GM12891 (cell line): ENCODE data around the gene ZBTB20.
A peak's percentile ranks its signal among the peaks of the same experiment; 100 is the strongest.
"Not testable (repeated sequence)": the region's sequence is repeated elsewhere in the genome, so short reads cannot be mapped to it uniquely, and the experiment has no call there.

Experiments
- DNase-seq: peaks from one replicate; pipeline ENCODE4 v3.0.0; 2011; ENCODE audit warnings: low spot score; ENCODE audit not compliant: insufficient read length
- FAIRE-seq: peaks from 2 replicates; lab custom pipeline; 2011; peaks lifted over from hg19 to GRCh38; lab: Jason Lieb, UNC
- PAX5 ChIP-seq: IDR thresholded peaks from 2 replicates; pipeline ENCODE4 v1.6.1; 2011; ENCODE audit warnings: low read length, moderate library complexity, mild to moderate bottlenecking; ENCODE audit not compliant: insufficient read depth, severe bottlenecking
- POLR2A ChIP-seq: IDR thresholded peaks from 2 replicates; pipeline ENCODE4 v1.6.1; 2011; ENCODE audit warnings: low read depth, low read length, control low read depth
- POLR2AphosphoS5 ChIP-seq: IDR thresholded peaks from 2 replicates; pipeline ENCODE4 v1.6.1; 2011; ENCODE audit warnings: low read depth, low read length, control low read depth
- POU2F2 ChIP-seq: IDR thresholded peaks from 2 replicates; pipeline ENCODE4 v1.6.1; 2011; ENCODE audit warnings: low read depth, mild to moderate bottlenecking, control low read depth, low read length, moderate library complexity
- SPI1 ChIP-seq: IDR thresholded peaks from 2 replicates; pipeline ENCODE4 v1.6.1; 2011; ENCODE audit warnings: low read depth, low read length, control low read depth
- TAF1 ChIP-seq: IDR thresholded peaks from 2 replicates; pipeline ENCODE4 v1.6.1; 2011; ENCODE audit warnings: low read depth, low read length, control low read depth

ZBTB20 gene

GRCh38 chr3:115110830-115111229, 36.3 kb downstream of the ZBTB20 start:
- TF ChIP-seq POLR2A, result no peak
- TF ChIP-seq POU2F2, result no peak
- no peak for TF ChIP-seq SPI1
- no peak for TF ChIP-seq PAX5
- FAIRE-seq, result no peak
- no peak for DNase-seq

GRCh38 chr3:115110066-115110465, 37.0 kb downstream of the ZBTB20 start:
- FAIRE-seq, DNase-seq: not testable (repeated sequence)

DNA sequence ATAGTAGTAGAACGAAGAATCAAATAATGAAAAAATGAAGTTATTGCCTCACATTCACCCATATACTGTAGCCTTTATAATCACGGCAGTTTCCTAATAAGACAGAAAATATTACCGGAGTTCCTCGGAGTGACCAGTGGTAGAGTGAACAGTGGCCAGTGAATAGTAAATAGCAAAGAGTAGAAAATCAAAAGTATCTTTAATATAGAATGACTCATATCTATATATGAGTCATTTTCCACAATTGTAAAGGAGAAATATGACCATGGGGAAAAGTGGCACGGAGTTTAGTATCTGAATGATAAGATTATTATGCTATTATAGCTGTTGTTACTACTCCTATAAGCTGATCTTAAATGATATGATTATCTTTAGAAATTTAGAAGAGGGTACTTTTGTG, 38.5 kb downstream of the ZBTB20 start:
- DNase-seq (no peak), FAIRE-seq (no peak)
- TF ChIP-seq SPI1, result no peak
- no peak for TF ChIP-seq TAF1
- no peak for TF ChIP-seq PAX5
- TF ChIP-seq POLR2AphosphoS5, result no peak
- TF ChIP-seq POLR2A, result no peak
- TF ChIP-seq POU2F2, result no peak

- no peak for DNase-seq
- no peak for TF ChIP-seq POLR2A
- no peak for TF ChIP-seq POU2F2
- no peak for TF ChIP-seq PAX5
- no peak for TF ChIP-seq SPI1
- TF ChIP-seq POLR2AphosphoS5, result no peak
- TF ChIP-seq TAF1, result no peak
- peak; percentile 28 for FAIRE-seq
Observed at GRCh38 chr3:115102046-115102445, 45.0 kb downstream of the ZBTB20 start.

- DNase-seq (no peak), FAIRE-seq (peak; percentile 88)
- TF ChIP-seq TAF1, result no peak
- TF ChIP-seq SPI1, result no peak
- no peak for TF ChIP-seq PAX5
- no peak for TF ChIP-seq POU2F2
- no peak for TF ChIP-seq POLR2AphosphoS5
- TF ChIP-seq POLR2A, result no peak
Observed at GRCh38 chr3:115100806-115101205, 46.3 kb downstream of the ZBTB20 start.

GRCh38 chr3:115099986-115100571, 47.0 kb downstream of the ZBTB20 start:
- FAIRE-seq, result peak; percentile 76
- TF ChIP-seq TAF1 (peak; percentile 34; the same call in 1 of the 2 replicates), SPI1 (no peak)
- DNase-seq, result no peak

GRCh38 chr3:115099134-115099985, 47.7 kb downstream of the ZBTB20 start:
- no peak for TF ChIP-seq SPI1
- DNase-seq (no peak), FAIRE-seq (no peak)

DNA sequence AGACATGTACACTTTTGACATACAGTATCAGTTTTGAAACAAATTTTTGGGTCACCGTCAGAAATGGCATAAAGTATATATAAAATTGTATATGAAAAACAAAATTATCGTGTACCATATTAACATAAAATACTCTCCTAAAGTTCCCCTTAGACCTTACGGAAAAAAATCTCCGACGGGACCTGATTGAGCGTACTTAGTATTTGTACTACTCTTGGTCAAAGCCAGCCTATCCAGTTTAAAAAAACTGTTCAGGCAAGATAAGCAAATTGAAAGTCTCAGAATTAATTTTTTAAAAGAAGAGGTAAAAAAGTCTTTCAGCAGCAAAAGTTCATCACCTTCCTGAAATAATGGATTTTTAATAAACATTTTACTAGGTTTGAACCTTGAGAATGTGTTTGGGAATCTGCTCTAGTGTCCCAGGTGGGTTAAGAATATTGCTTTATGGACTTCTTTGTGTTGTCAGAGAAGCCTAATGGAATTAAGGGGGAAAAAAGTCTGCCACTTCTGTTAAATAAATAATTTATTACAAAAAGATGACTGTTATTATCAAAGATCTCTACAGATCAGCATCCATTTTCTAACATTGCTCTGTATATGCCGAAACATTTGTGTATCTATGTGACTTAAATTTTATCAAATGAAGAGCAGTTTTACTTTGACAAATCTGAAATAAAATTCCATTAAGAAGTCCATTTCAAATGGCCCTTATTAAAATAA, 48.6 kb downstream of the ZBTB20 start:
- no peak for FAIRE-seq
- no peak for TF ChIP-seq POLR2A
- DNase-seq, result no peak

DNA sequence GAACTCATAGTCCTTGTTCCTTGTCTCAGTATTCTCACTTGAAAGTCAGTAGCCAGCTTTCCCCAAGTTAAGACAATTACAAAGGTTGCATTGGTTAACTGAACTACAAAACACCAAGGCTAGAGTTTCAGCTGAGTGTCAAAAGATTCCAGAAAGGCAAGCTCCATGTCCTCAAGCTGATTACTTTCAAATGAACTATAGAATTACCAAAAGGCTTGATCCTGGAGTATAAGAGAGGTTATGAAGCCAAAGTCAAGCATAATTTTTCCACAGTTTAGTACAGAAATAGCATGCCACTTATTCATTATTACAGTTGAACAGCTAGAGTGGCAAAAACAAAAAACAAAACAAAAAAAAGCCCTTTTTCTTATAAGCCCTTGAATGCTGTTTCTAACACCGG, 51.9 kb downstream of the ZBTB20 start:
- no peak for TF ChIP-seq POLR2A
- TF ChIP-seq SPI1, result no peak
- no peak for TF ChIP-seq PAX5
- TF ChIP-seq POLR2AphosphoS5, result no peak
- no peak for TF ChIP-seq POU2F2
- TF ChIP-seq TAF1, result no peak
- FAIRE-seq, result no peak
- DNase-seq, result no peak

DNA sequence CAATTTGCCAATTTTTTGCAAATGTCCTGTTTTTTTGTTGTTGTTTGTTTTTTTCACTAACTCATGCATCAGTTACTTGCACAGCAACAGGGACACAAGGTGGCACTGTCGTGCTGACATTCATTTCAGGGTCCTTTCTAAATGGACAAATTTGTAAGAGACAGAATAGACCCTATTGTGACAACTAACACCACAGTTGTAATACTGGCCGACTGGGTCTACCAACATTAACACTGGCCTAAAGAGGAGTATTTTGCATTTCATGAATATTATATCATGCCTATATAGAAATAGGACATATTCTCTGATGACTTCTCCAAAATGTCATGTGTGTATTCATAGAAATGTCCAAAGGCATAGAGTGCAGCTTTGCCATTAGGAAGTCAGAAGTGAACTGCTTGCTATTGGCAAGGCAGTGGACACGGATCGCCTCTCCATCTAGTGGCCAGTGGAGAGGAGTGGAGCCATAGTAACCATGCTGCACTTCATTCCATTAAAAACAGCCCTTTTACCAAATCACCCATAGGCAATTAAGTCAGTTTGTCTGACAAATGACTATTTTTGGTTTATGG, 54.8 kb downstream of the ZBTB20 start:
- peak; percentile 90 for FAIRE-seq
- TF ChIP-seq POLR2AphosphoS5, result no peak
- no peak for TF ChIP-seq POU2F2
- no peak for TF ChIP-seq TAF1
- TF ChIP-seq POLR2A, result no peak
- no peak for TF ChIP-seq PAX5
- TF ChIP-seq SPI1, result no peak
- DNase-seq, result no peak
